Fibroblast of lung (primary cell): ENCODE measurements around the gene DSCAML1.

Experiments used
- EZH2 ChIP-seq: IDR thresholded peaks from 2 replicates; pipeline ENCODE4 v1.5.1; 2012; ENCODE audit warnings: low read length, control low read depth, mild to moderate bottlenecking; ENCODE audit errors: missing control alignments
- TF ChIP-seq, protein P1 (sequence below), 2 donors: IDR thresholded peaks in 1 of 2; conservative IDR thresholded peaks in 1 of 2; 1 replicate in 1 of 2; 2 replicates in 1 of 2; pipeline ENCODE4 v1.5.1; 2011 to 2012; ENCODE audit warnings: low read length in 2 of 2, control low read depth in 1 of 2, inconsistent platforms in 1 of 2, low read depth in 1 of 2, mild to moderate bottlenecking in 1 of 2

DNA sequence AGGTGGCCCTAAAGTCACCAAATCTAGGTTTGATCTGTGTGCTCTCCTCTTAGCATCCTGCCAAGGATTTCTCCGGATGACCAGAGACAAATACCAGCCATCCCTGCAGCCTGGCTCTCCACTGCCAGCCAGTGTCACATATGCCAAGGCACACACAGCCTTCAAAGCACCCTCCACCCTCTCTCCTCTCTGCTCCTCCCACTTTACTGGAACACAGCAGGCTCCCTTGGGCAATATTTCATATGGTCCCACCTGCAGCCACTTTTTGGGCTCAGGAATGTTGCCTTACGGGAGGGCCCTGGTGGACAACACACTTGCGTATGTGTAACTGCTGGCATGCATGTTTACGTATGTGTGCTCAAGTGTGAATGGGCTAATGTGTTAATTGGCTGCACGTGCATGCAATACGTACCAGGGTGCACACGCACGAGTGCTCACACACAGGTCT is 285.5 kb downstream of the DSCAML1 start:
- TF ChIP-seq, protein P1, sequence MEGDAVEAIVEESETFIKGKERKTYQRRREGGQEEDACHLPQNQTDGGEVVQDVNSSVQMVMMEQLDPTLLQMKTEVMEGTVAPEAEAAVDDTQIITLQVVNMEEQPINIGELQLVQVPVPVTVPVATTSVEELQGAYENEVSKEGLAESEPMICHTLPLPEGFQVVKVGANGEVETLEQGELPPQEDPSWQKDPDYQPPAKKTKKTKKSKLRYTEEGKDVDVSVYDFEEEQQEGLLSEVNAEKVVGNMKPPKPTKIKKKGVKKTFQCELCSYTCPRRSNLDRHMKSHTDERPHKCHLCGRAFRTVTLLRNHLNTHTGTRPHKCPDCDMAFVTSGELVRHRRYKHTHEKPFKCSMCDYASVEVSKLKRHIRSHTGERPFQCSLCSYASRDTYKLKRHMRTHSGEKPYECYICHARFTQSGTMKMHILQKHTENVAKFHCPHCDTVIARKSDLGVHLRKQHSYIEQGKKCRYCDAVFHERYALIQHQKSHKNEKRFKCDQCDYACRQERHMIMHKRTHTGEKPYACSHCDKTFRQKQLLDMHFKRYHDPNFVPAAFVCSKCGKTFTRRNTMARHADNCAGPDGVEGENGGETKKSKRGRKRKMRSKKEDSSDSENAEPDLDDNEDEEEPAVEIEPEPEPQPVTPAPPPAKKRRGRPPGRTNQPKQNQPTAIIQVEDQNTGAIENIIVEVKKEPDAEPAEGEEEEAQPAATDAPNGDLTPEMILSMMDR (conservative IDR thresholded peaks at IDR 0.05 in 1 of 2, IDR thresholded peaks at IDR 0.05 in 1 of 2; ENCODE audit: low read depth in 1 of 2, low read length in 2 of 2): no peak
- TF ChIP-seq EZH2: no peak
